ENCODE data around the gene RAD51B. TPM values are rescaled to one million over a fixed set of nuclear protein-coding genes. Genes with fewer than 3 reads are reported as not detected.

The RAD51B gene
- total RNA-seq, 1 experiment from 2014 or later = 14.2 TPM

DNA sequence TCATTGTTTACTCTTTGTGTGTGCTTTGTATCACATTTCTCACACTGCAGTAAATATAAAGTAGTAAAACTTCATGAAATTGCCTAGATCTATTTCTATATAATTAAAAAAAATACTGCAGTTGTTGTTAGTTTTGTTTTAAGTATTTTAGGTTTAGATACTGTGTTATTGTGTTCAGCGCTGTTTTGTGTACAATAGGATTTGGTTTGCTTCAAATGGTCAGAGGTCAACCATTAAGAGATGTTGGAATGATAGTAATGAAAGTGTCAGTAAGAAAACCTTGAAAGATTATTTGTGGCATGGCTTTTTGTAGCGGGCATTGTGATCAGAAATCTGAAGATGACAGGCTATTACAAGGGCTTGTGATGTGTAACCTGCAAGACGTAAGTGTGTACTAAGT, 67.9 kb downstream of the RAD51B start:
- no peak overlapping the region for H3K27ac Mint-ChIP-seq
- no peaks in the 10 kb centered on the region for H3K27me3 Mint-ChIP-seq (ENCODE audit: low read depth)
- no peak for ATAC-seq
- peaks cover 15% of the 10 kb centered on the region for H3K4me1 Mint-ChIP-seq
- CTCF ChIA-PET = no interaction called here
- POLR2A ChIA-PET = no interaction called here
- no peak for DNase-seq (ENCODE audit: low spot score)
- H3K36me3 Mint-ChIP-seq = no peaks in the 10 kb centered on the region
- no peak overlapping the region for H3K4me3 Mint-ChIP-seq
- TF ChIP-seq JUN (CRISPR knock-in tag; IDR thresholded peaks at IDR 0.05) (no peak), GTF2I (CRISPR knock-in tag; conservative IDR thresholded peaks at IDR 0.05) (no peak), FOXP1 (CRISPR knock-in tag; IDR thresholded peaks at IDR 0.05; ENCODE audit: borderline replicate concordance) (no peak), TP53 (CRISPR knock-in tag; IDR thresholded peaks at IDR 0.05) (no peak), JAZF1 (CRISPR knock-in tag; IDR thresholded peaks at IDR 0.05) (no peak), ATF1 (CRISPR knock-in tag; IDR thresholded peaks at IDR 0.05) (no peak), NR1H2 (CRISPR knock-in tag; IDR thresholded peaks at IDR 0.05) (no peak), ZBTB21 (CRISPR knock-in tag; IDR thresholded peaks at IDR 0.05; ENCODE audit: borderline replicate concordance) (no peak), ESRRA (CRISPR knock-in tag; IDR thresholded peaks at IDR 0.05; ENCODE audit: borderline replicate concordance) (no peak)
- TF ChIP-seq, protein P1, sequence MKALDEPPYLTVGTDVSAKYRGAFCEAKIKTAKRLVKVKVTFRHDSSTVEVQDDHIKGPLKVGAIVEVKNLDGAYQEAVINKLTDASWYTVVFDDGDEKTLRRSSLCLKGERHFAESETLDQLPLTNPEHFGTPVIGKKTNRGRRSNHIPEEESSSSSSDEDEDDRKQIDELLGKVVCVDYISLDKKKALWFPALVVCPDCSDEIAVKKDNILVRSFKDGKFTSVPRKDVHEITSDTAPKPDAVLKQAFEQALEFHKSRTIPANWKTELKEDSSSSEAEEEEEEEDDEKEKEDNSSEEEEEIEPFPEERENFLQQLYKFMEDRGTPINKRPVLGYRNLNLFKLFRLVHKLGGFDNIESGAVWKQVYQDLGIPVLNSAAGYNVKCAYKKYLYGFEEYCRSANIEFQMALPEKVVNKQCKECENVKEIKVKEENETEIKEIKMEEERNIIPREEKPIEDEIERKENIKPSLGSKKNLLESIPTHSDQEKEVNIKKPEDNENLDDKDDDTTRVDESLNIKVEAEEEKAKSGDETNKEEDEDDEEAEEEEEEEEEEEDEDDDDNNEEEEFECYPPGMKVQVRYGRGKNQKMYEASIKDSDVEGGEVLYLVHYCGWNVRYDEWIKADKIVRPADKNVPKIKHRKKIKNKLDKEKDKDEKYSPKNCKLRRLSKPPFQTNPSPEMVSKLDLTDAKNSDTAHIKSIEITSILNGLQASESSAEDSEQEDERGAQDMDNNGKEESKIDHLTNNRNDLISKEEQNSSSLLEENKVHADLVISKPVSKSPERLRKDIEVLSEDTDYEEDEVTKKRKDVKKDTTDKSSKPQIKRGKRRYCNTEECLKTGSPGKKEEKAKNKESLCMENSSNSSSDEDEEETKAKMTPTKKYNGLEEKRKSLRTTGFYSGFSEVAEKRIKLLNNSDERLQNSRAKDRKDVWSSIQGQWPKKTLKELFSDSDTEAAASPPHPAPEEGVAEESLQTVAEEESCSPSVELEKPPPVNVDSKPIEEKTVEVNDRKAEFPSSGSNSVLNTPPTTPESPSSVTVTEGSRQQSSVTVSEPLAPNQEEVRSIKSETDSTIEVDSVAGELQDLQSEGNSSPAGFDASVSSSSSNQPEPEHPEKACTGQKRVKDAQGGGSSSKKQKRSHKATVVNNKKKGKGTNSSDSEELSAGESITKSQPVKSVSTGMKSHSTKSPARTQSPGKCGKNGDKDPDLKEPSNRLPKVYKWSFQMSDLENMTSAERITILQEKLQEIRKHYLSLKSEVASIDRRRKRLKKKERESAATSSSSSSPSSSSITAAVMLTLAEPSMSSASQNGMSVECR (CRISPR knock-in tag; IDR thresholded peaks at IDR 0.05; ENCODE audit: borderline replicate concordance) = no peak
- TF ChIP-seq, protein P2, sequence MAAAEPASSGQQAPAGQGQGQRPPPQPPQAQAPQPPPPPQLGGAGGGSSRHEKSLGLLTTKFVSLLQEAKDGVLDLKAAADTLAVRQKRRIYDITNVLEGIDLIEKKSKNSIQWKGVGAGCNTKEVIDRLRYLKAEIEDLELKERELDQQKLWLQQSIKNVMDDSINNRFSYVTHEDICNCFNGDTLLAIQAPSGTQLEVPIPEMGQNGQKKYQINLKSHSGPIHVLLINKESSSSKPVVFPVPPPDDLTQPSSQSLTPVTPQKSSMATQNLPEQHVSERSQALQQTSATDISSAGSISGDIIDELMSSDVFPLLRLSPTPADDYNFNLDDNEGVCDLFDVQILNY (CRISPR knock-in tag; IDR thresholded peaks at IDR 0.05) = no peak
- TF ChIP-seq, protein P3, sequence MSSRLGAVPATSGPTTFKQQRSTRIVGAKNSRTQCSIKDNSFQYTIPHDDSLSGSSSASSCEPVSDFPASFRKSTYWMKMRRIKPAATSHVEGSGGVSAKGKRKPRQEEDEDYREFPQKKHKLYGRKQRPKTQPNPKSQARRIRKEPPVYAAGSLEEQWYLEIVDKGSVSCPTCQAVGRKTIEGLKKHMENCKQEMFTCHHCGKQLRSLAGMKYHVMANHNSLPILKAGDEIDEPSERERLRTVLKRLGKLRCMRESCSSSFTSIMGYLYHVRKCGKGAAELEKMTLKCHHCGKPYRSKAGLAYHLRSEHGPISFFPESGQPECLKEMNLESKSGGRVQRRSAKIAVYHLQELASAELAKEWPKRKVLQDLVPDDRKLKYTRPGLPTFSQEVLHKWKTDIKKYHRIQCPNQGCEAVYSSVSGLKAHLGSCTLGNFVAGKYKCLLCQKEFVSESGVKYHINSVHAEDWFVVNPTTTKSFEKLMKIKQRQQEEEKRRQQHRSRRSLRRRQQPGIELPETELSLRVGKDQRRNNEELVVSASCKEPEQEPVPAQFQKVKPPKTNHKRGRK (CRISPR knock-in tag; IDR thresholded peaks at IDR 0.05; ENCODE audit: borderline replicate concordance) = no peak
- TF ChIP-seq, protein P4, sequence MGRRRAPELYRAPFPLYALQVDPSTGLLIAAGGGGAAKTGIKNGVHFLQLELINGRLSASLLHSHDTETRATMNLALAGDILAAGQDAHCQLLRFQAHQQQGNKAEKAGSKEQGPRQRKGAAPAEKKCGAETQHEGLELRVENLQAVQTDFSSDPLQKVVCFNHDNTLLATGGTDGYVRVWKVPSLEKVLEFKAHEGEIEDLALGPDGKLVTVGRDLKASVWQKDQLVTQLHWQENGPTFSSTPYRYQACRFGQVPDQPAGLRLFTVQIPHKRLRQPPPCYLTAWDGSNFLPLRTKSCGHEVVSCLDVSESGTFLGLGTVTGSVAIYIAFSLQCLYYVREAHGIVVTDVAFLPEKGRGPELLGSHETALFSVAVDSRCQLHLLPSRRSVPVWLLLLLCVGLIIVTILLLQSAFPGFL (CRISPR knock-in tag; IDR thresholded peaks at IDR 0.05; ENCODE audit: borderline replicate concordance) = no peak
- TF ChIP-seq, protein P5, sequence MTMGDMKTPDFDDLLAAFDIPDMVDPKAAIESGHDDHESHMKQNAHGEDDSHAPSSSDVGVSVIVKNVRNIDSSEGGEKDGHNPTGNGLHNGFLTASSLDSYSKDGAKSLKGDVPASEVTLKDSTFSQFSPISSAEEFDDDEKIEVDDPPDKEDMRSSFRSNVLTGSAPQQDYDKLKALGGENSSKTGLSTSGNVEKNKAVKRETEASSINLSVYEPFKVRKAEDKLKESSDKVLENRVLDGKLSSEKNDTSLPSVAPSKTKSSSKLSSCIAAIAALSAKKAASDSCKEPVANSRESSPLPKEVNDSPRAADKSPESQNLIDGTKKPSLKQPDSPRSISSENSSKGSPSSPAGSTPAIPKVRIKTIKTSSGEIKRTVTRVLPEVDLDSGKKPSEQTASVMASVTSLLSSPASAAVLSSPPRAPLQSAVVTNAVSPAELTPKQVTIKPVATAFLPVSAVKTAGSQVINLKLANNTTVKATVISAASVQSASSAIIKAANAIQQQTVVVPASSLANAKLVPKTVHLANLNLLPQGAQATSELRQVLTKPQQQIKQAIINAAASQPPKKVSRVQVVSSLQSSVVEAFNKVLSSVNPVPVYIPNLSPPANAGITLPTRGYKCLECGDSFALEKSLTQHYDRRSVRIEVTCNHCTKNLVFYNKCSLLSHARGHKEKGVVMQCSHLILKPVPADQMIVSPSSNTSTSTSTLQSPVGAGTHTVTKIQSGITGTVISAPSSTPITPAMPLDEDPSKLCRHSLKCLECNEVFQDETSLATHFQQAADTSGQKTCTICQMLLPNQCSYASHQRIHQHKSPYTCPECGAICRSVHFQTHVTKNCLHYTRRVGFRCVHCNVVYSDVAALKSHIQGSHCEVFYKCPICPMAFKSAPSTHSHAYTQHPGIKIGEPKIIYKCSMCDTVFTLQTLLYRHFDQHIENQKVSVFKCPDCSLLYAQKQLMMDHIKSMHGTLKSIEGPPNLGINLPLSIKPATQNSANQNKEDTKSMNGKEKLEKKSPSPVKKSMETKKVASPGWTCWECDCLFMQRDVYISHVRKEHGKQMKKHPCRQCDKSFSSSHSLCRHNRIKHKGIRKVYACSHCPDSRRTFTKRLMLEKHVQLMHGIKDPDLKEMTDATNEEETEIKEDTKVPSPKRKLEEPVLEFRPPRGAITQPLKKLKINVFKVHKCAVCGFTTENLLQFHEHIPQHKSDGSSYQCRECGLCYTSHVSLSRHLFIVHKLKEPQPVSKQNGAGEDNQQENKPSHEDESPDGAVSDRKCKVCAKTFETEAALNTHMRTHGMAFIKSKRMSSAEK (CRISPR knock-in tag; IDR thresholded peaks at IDR 0.05; ENCODE audit: borderline replicate concordance) = no peak
- TF ChIP-seq, protein P6, sequence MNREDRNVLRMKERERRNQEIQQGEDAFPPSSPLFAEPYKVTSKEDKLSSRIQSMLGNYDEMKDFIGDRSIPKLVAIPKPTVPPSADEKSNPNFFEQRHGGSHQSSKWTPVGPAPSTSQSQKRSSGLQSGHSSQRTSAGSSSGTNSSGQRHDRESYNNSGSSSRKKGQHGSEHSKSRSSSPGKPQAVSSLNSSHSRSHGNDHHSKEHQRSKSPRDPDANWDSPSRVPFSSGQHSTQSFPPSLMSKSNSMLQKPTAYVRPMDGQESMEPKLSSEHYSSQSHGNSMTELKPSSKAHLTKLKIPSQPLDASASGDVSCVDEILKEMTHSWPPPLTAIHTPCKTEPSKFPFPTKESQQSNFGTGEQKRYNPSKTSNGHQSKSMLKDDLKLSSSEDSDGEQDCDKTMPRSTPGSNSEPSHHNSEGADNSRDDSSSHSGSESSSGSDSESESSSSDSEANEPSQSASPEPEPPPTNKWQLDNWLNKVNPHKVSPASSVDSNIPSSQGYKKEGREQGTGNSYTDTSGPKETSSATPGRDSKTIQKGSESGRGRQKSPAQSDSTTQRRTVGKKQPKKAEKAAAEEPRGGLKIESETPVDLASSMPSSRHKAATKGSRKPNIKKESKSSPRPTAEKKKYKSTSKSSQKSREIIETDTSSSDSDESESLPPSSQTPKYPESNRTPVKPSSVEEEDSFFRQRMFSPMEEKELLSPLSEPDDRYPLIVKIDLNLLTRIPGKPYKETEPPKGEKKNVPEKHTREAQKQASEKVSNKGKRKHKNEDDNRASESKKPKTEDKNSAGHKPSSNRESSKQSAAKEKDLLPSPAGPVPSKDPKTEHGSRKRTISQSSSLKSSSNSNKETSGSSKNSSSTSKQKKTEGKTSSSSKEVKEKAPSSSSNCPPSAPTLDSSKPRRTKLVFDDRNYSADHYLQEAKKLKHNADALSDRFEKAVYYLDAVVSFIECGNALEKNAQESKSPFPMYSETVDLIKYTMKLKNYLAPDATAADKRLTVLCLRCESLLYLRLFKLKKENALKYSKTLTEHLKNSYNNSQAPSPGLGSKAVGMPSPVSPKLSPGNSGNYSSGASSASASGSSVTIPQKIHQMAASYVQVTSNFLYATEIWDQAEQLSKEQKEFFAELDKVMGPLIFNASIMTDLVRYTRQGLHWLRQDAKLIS (CRISPR knock-in tag; IDR thresholded peaks at IDR 0.05; ENCODE audit: borderline replicate concordance) = no peak
- TF ChIP-seq, protein P7, sequence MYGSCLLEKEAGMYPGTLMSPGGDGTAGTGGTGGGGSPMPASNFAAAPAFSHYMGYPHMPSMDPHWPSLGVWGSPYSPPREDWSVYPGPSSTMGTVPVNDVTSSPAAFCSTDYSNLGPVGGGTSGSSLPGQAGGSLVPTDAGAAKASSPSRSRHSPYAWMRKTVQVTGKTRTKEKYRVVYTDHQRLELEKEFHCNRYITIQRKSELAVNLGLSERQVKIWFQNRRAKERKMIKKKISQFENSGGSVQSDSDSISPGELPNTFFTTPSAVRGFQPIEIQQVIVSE (CRISPR knock-in tag; IDR thresholded peaks at IDR 0.05; ENCODE audit: borderline replicate concordance) = no peak
- TF ChIP-seq, protein P8, sequence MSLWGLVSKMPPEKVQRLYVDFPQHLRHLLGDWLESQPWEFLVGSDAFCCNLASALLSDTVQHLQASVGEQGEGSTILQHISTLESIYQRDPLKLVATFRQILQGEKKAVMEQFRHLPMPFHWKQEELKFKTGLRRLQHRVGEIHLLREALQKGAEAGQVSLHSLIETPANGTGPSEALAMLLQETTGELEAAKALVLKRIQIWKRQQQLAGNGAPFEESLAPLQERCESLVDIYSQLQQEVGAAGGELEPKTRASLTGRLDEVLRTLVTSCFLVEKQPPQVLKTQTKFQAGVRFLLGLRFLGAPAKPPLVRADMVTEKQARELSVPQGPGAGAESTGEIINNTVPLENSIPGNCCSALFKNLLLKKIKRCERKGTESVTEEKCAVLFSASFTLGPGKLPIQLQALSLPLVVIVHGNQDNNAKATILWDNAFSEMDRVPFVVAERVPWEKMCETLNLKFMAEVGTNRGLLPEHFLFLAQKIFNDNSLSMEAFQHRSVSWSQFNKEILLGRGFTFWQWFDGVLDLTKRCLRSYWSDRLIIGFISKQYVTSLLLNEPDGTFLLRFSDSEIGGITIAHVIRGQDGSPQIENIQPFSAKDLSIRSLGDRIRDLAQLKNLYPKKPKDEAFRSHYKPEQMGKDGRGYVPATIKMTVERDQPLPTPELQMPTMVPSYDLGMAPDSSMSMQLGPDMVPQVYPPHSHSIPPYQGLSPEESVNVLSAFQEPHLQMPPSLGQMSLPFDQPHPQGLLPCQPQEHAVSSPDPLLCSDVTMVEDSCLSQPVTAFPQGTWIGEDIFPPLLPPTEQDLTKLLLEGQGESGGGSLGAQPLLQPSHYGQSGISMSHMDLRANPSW (CRISPR knock-in tag; conservative IDR thresholded peaks at IDR 0.05; ENCODE audit: low read depth) = no peak
- H3K9me3 Mint-ChIP-seq = no peaks in the 10 kb centered on the region
